Right atrium auricular region (tissue), 2 donors: ENCODE measurements around the gene CARMIL1. TPM values are rescaled to one million over a fixed set of nuclear protein-coding genes. Genes with fewer than 3 reads are reported as not detected.

Experiments used
- DNase-seq: peaks from one replicate; pipeline ENCODE4 v3.0.0-alpha.2; 2019; ENCODE audit warnings: low spot score
- H3K27ac ChIP-seq, 2 donors: fragments of 200-600 bp; sonication (generic); 1 replicate in 1 of 2; 2 replicates in 1 of 2; pipeline ENCODE4 v1.5.1; 2016 to 2019
- H3K27me3 ChIP-seq, 2 donors: fragments of 200-600 bp; sonication (generic); one replicate each; pipeline versions ENCODE4 v1.5.1 to v1.6.0; 2017 to 2019
- H3K36me3 ChIP-seq: fragments of 200-600 bp; sonication (generic); one replicate; pipeline ENCODE4 v1.5.1; 2016
- H3K4me1 ChIP-seq, 2 donors: fragments of 200-600 bp; sonication (generic); one replicate each; pipeline versions ENCODE4 v1.5.1 to v1.6.0; 2017 to 2019
- H3K4me3 ChIP-seq, 2 donors: fragments of 200-600 bp; sonication (generic); 1 replicate in 1 of 2; 2 replicates in 1 of 2; pipeline ENCODE4 v1.5.1; 2017 to 2019; ENCODE audit warnings: mild to moderate bottlenecking in 1 of 2, moderate library complexity in 1 of 2
- H3K9me3 ChIP-seq, 2 donors: fragments of 200-600 bp; sonication (generic); one replicate each; pipeline ENCODE4 v1.5.1; 2019
- CTCF ChIP-seq, 2 donors: fragments of 200-600 bp; sonication (generic); IDR thresholded peaks; one replicate each; pipeline ENCODE4 v1.5.1; 2019; ENCODE audit warnings: antibody characterized with exemption in 2 of 2
- total RNA-seq, 2 donors: library from RNA; depleted of rRNA; stranded (reverse); fragments of >200 nt; gene quantifications; one replicate each; pipeline ENCODE4 v1.1.0, GENCODE V29; 2016

CARMIL1 gene
- total RNA-seq, 2 donors from 2014 or later = 7.9 to 29.4 TPM

DNA sequence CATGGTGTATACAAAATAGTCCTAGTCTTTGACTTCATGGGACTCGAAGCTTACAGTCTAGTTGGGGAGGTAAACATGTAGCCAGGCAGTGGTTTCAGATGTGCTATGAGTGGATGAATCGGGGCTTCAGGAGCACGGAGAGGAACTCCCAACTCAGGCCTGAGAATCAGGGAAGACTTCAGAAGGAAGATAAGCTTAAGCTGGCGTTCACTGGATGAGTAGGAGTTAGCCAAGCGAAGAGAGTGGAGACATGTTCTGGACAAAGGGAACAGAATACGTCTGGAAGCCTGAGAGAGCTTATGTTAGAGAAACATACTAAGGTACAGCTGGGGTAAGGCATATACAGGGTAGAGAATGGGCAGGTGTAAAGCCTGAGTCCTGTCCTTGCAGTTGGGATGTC lies 8.8 kb downstream of the CARMIL1 start:
- Histone ChIP-seq H3K9me3 (no peaks in the 10 kb centered on the region), H3K36me3 (no peaks in the 10 kb centered on the region), H3K4me1 (no peaks in the 10 kb centered on the region), H3K27me3 (no peaks in the 10 kb centered on the region), H3K4me3 (no peak overlapping the region), H3K27ac (no peak overlapping the region)
- no peak for TF ChIP-seq CTCF (IDR thresholded peaks at IDR 0.05)
- DNase-seq = no peak

- no peaks in the 10 kb centered on the region for H3K36me3 ChIP-seq
- H3K4me3 ChIP-seq = no peak overlapping the region
Observed at GRCh38 chr6:25288518-25288917, 9.3 kb downstream of the CARMIL1 start.

GRCh38 chr6:25290306-25291060 lies 11.3 kb downstream of the CARMIL1 start:
- no peak overlapping the region for H3K4me3 ChIP-seq
- DNase-seq = no peak
- H3K27ac ChIP-seq = peak overlapping the region in 1 of 2 donors; percentile 37
- no peaks in the 10 kb centered on the region for H3K4me1 ChIP-seq
- no peaks in the 10 kb centered on the region for H3K36me3 ChIP-seq
- H3K9me3 ChIP-seq = no peaks in the 10 kb centered on the region
- no peak for TF ChIP-seq CTCF (IDR thresholded peaks at IDR 0.05)
- H3K27me3 ChIP-seq = no peaks in the 10 kb centered on the region

More at GRCh38 chr6:25288518-25288917, 9.3 kb downstream of the CARMIL1 start:
- H3K4me1 ChIP-seq = no peaks in the 10 kb centered on the region
- DNase-seq = no peak
- H3K27ac ChIP-seq = no peak overlapping the region
- H3K9me3 ChIP-seq = no peaks in the 10 kb centered on the region
- no peaks in the 10 kb centered on the region for H3K27me3 ChIP-seq
- no peak for TF ChIP-seq CTCF (IDR thresholded peaks at IDR 0.05)

DNA sequence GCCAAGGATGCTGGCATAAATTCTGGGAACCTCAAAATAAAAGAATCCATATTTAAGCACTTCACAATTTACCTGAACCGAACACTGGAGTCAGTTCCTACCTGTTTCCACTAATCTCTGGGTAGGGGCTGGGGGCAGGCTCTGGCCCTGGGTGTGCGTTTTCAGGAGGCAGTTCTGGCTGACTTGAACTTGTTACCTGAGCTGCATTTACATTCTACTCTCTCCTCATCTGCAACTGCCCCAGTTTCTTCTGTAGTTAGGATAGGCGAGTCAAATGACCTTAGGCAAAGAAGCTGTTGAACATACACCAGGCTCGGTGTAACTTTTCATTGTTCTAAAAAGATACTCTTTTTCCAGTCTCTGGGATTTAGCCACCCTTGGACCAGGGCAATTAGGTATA lies 13.2 kb downstream of the CARMIL1 start:
- H3K36me3 ChIP-seq = no peaks in the 10 kb centered on the region
- peaks cover 0 to 18% of the 10 kb centered on the region in 2 donors for H3K4me1 ChIP-seq
- H3K4me3 ChIP-seq = no peak overlapping the region
- no peaks in the 10 kb centered on the region for H3K27me3 ChIP-seq
- no peak for DNase-seq
- H3K27ac ChIP-seq = peak overlapping the region in 1 of 2 donors; percentile 14
- no peak for TF ChIP-seq CTCF (IDR thresholded peaks at IDR 0.05)
- H3K9me3 ChIP-seq = no peaks in the 10 kb centered on the region

- H3K27me3 ChIP-seq = no peaks in the 10 kb centered on the region
- H3K27ac ChIP-seq = peak overlapping the region; percentile 43 to 81
- H3K36me3 ChIP-seq = no peaks in the 10 kb centered on the region
- no peak for TF ChIP-seq CTCF (IDR thresholded peaks at IDR 0.05)
- H3K4me1 ChIP-seq = peaks cover 0 to 33% of the 10 kb centered on the region in 2 donors
- no peak overlapping the region for H3K4me3 ChIP-seq
- H3K9me3 ChIP-seq = no peaks in the 10 kb centered on the region
- no peak for DNase-seq
Observed at GRCh38 chr6:25295651-25296050, 16.5 kb downstream of the CARMIL1 start.
